HCT116 (cell line): ENCODE results near the gene CACNA1E. TPM values are rescaled to one million over a fixed set of nuclear protein-coding genes. Genes with fewer than 3 reads are reported as not detected.

ENCODE experiments used
- ATAC-seq: fragments of 200-7000 bp; cut with Tn5 transposase; 2 replicates; pipeline ENCODE4 v1.9.1; 2020; ENCODE audit warnings: mild to moderate bottlenecking, moderate library complexity
- BruUV-seq: library from RNA; stranded (reverse); fragments of 400-500 nt; replicated peaks from 2 replicates; lab custom pipeline; 2021; lab: Mats Ljungman, UMichigan
- CTCF ChIA-PET: fragments of 300-600 bp; sonication (Branson Sonifier 250); formaldehyde crosslinking; loops from one replicate; lab custom pipeline; 2021; ENCODE audit warnings: antibody characterized with exemption; lab: Charles Lee
- POLR2A ChIA-PET: fragments of 300-600, 350-600 bp; sonication (Branson Sonifier 250); formaldehyde crosslinking; loops from one replicate; lab custom pipeline; 2021; ENCODE audit warnings: antibody characterized with exemption; lab: Charles Lee
- RAD21 ChIA-PET, 2 experiments: fragments of 300-600 bp; sonication (Branson Sonifier 250); formaldehyde crosslinking; loops; one replicate each; lab custom pipeline; 2023; ENCODE audit warnings: low total read pairs in 2 of 2; ENCODE audit not compliant: uncharacterized antibody in 2 of 2, unreplicated experiment in 2 of 2, low non-redundant PET in 1 of 2; lab: Charles Lee
- DNase-seq: peaks from one replicate; pipeline ENCODE4 v3.0.0-alpha.2; 2010; ENCODE audit warnings: low read depth, low spot score
- H2AFZ ChIP-seq: fragments of 200-600 bp; shearing (Covaris generic), sonication (generic); 2 replicates; pipeline ENCODE4 v1.6.1; 2017; ENCODE audit warnings: low read depth, mixed run types, mixed read lengths, antibody characterized with exemption, low read length; ENCODE audit not compliant: poor library complexity, severe bottlenecking
- H3K27ac ChIP-seq: 2 replicates; pipeline ENCODE4 v1.5.1; 2012; ENCODE audit warnings: low read depth, low read length
- H3K27me3 ChIP-seq: fragments of 200-600 bp; sonication (generic); 2 replicates; pipeline ENCODE4 v1.6.1; 2016; ENCODE audit warnings: mixed run types, low read length, mixed read lengths; ENCODE audit not compliant: insufficient read depth
- H3K36me3 ChIP-seq, 2 experiments: fragments of 200-500 bp in 1 of 2; fragments of 200-600 bp in 1 of 2; sonication (Bioruptor generic) in 1 of 2; sonication (generic) in 1 of 2; 2 replicates each; pipeline versions ENCODE4 v1.5.1 to v1.6.1; 2014 to 2016; ENCODE audit warnings: low read length in 2 of 2, inconsistent platforms in 1 of 2, mixed read lengths in 1 of 2, mixed run types in 1 of 2; ENCODE audit not compliant: insufficient read depth in 2 of 2, control insufficient read depth in 1 of 2
- H3K4me1 ChIP-seq, 2 experiments: fragments of 200-600 bp in 1 of 2; sonication (generic) in 1 of 2; 2 replicates each; pipeline versions ENCODE4 v1.5.1 to v1.6.1; 2012 to 2017; ENCODE audit warnings: low read length in 2 of 2, inconsistent platforms in 1 of 2, mild to moderate bottlenecking in 1 of 2, mixed read lengths in 1 of 2, mixed run types in 1 of 2, moderate library complexity in 1 of 2; ENCODE audit not compliant: insufficient read depth in 2 of 2, control insufficient read depth in 1 of 2
- H3K4me2 ChIP-seq: fragments of 200-600 bp; sonication (generic); 2 replicates; pipeline ENCODE4 v1.6.1; 2017; ENCODE audit warnings: mixed run types, low read length, mixed read lengths
- H3K4me3 ChIP-seq, 2 experiments: fragments of 200-600 bp in 1 of 2; sonication (generic) in 1 of 2; replicated peaks in 1 of 2; 2 replicates each; pipeline ENCODE4 v1.5.1; 2011 to 2016; ENCODE audit warnings: low read length in 2 of 2, control low read depth in 1 of 2, low read depth in 1 of 2, mild to moderate bottlenecking in 1 of 2, mixed read lengths in 1 of 2, mixed run types in 1 of 2
- H3K79me2 ChIP-seq: fragments of 200-600 bp; sonication (generic); 2 replicates; pipeline ENCODE4 v1.6.1; 2017; ENCODE audit warnings: mild to moderate bottlenecking, mixed run types, low read length, moderate library complexity, mixed read lengths; ENCODE audit not compliant: insufficient read depth
- H3K9ac ChIP-seq: fragments of 200-600 bp; sonication (generic); 2 replicates; pipeline ENCODE4 v1.6.1; 2016; ENCODE audit warnings: low read length, mixed read lengths
- H3K9me2 ChIP-seq: fragments of 200-600 bp; sonication (generic), shearing (Covaris generic); 2 replicates; pipeline ENCODE4 v1.6.1; 2017; ENCODE audit warnings: mixed run types, mild to moderate bottlenecking, moderate library complexity; ENCODE audit not compliant: insufficient read depth
- H3K9me3 ChIP-seq, 2 experiments: fragments of 200-500 bp in 1 of 2; fragments of 200-600 bp in 1 of 2; sonication (Bioruptor generic) in 1 of 2; sonication (generic) in 1 of 2; 2 replicates each; pipeline ENCODE4 v1.6.1; 2014 to 2017; ENCODE audit warnings: low read length in 2 of 2, mixed read lengths in 2 of 2, inconsistent platforms in 1 of 2, low read depth in 1 of 2, mild to moderate bottlenecking in 1 of 2, mixed run types in 1 of 2, moderate library complexity in 1 of 2; ENCODE audit not compliant: control insufficient read depth in 1 of 2, insufficient read depth in 1 of 2
- H4K20me1 ChIP-seq: fragments of 200-600 bp; sonication (generic), shearing (Covaris generic); 2 replicates; pipeline ENCODE4 v1.6.1; 2017; ENCODE audit warnings: mixed run types, mild to moderate bottlenecking, moderate library complexity; ENCODE audit not compliant: insufficient read depth
- CEBPB ChIP-seq: IDR thresholded peaks from 2 replicates; pipeline ENCODE4 v1.6.1; 2012; ENCODE audit warnings: low read depth
- EGR1 ChIP-seq: IDR thresholded peaks from 2 replicates; pipeline ENCODE4 v1.6.1; 2012; ENCODE audit warnings: low read depth
- ELF1 ChIP-seq: IDR thresholded peaks from 2 replicates; pipeline ENCODE4 v1.6.1; 2012; ENCODE audit warnings: low read depth, borderline replicate concordance
- JUND ChIP-seq: IDR thresholded peaks from 2 replicates; pipeline ENCODE4 v1.6.1; 2012
- POLR2A ChIP-seq: IDR thresholded peaks from 2 replicates; pipeline ENCODE4 v1.7.0; 2011; ENCODE audit warnings: borderline replicate concordance; ENCODE audit not compliant: insufficient read depth, insufficient read length; ENCODE audit errors: extremely low read depth
- POLR2AphosphoS5 ChIP-seq: IDR thresholded peaks from 2 replicates; pipeline ENCODE4 v1.6.1; 2011; ENCODE audit warnings: mild to moderate bottlenecking, low read depth, low read length, moderate library complexity
- RAD21 ChIP-seq: IDR thresholded peaks from 2 replicates; pipeline ENCODE4 v1.6.1; 2012; ENCODE audit warnings: low read depth, mild to moderate bottlenecking
- SIN3A ChIP-seq: IDR thresholded peaks from 2 replicates; pipeline ENCODE4 v1.6.1; 2012; ENCODE audit warnings: low read depth
- SP1 ChIP-seq: IDR thresholded peaks from 2 replicates; pipeline ENCODE4 v1.6.1; 2012; ENCODE audit warnings: low read depth
- SRF ChIP-seq: IDR thresholded peaks from 2 replicates; pipeline ENCODE4 v1.6.1; 2012; ENCODE audit warnings: low read depth
- TCF7L2 ChIP-seq: IDR thresholded peaks from 2 replicates; pipeline ENCODE4 v1.7.0; 2011; ENCODE audit warnings: borderline replicate concordance, inconsistent platforms; ENCODE audit not compliant: insufficient read depth, insufficient read length; ENCODE audit errors: extremely low read depth
- YY1 ChIP-seq: IDR thresholded peaks from 2 replicates; pipeline ENCODE4 v1.6.1; 2011; ENCODE audit warnings: low read length, low read depth, moderate library complexity, mild to moderate bottlenecking; ENCODE audit not compliant: insufficient replicate concordance; ENCODE audit errors: extremely low read depth
- ZBTB33 ChIP-seq: IDR thresholded peaks from 2 replicates; pipeline ENCODE4 v1.6.1; 2011; ENCODE audit warnings: mild to moderate bottlenecking, low read length, moderate library complexity; ENCODE audit not compliant: insufficient replicate concordance; ENCODE audit errors: extremely low read depth
- ZNF274 ChIP-seq: fragments of 200-500 bp; sonication (Bioruptor generic); IDR thresholded peaks from 2 replicates; pipeline ENCODE4 v1.6.1; 2014; ENCODE audit warnings: mild to moderate bottlenecking, low read depth, low read length, inconsistent platforms
- intact Hi-C: fragments of 100-400 bp; cut with micrococcal nuclease; formaldehyde crosslinking; loops from 2 replicates; pipeline ENCODE4 v1.10.0; 2022
- total RNA-seq: library from RNA; stranded (reverse); gene quantifications from one replicate; pipeline ENCODE4 v1.2.1, GENCODE V29; 2021; ENCODE audit not compliant: unreplicated experiment
- TF ChIP-seq, protein P1 (sequence below), 3 experiments: fragments of 200-600 bp in 1 of 3; sonication (generic) in 1 of 3; IDR thresholded peaks in 2 of 3; conservative IDR thresholded peaks in 1 of 3; 2 replicates each; pipeline ENCODE4 v1.5.1; 2012 to 2017; ENCODE audit warnings: low read depth in 2 of 3, low read length in 2 of 3, antibody characterized with exemption in 1 of 3, borderline replicate concordance in 1 of 3, control low read depth in 1 of 3, mild to moderate bottlenecking in 1 of 3, mixed read lengths in 1 of 3, mixed run types in 1 of 3, moderate library complexity in 1 of 3; ENCODE audit not compliant: insufficient read depth in 1 of 3

The CACNA1E gene
- total RNA-seq, 1 experiment from 2014 or later, result 0.02 TPM

DNA sequence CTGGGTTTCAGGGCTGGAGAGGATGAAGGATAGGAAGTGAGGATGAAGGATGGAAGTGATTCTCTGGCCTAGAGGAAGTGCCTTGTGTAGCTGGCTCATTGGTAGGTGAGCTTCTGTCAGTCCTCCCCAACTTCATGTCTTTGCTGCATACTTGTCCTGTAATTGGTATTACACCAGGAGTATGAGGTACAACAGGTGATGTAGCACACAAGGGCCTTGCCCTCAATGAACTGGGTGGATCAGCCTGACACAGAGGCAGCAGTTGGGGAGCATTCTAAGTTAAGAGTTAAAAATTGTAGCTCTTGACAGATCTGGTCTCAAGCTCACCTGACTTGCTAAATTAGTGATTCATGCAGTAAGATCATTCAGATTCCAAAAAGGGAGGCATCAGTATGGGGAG is 37.9 kb upstream of the CACNA1E start:
- no peak overlapping the region for H3K4me2 ChIP-seq
- TF ChIP-seq CEBPB, result no peak
- TF ChIP-seq SP1, result no peak
- TF ChIP-seq ELF1, result no peak
- TF ChIP-seq YY1, result no peak
- TF ChIP-seq ZNF274, result no peak
- TF ChIP-seq JUND, result no peak
- no peak for TF ChIP-seq SRF
- TF ChIP-seq POLR2A, result no peak
- no peak for TF ChIP-seq SIN3A
- TF ChIP-seq POLR2AphosphoS5, result no peak
- no peak for TF ChIP-seq TCF7L2
- TF ChIP-seq RAD21, result no peak
- TF ChIP-seq, protein P1, sequence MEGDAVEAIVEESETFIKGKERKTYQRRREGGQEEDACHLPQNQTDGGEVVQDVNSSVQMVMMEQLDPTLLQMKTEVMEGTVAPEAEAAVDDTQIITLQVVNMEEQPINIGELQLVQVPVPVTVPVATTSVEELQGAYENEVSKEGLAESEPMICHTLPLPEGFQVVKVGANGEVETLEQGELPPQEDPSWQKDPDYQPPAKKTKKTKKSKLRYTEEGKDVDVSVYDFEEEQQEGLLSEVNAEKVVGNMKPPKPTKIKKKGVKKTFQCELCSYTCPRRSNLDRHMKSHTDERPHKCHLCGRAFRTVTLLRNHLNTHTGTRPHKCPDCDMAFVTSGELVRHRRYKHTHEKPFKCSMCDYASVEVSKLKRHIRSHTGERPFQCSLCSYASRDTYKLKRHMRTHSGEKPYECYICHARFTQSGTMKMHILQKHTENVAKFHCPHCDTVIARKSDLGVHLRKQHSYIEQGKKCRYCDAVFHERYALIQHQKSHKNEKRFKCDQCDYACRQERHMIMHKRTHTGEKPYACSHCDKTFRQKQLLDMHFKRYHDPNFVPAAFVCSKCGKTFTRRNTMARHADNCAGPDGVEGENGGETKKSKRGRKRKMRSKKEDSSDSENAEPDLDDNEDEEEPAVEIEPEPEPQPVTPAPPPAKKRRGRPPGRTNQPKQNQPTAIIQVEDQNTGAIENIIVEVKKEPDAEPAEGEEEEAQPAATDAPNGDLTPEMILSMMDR (IDR thresholded peaks at IDR 0.05 in 2 of 3, conservative IDR thresholded peaks at IDR 0.05 in 1 of 3; ENCODE audit: borderline replicate concordance in 1 of 3, insufficient read depth in 1 of 3, low read depth in 2 of 3, low read length in 2 of 3), result no peak
- no peak for TF ChIP-seq EGR1
- no peak for TF ChIP-seq ZBTB33
- H4K20me1 ChIP-seq, result no peaks in the 10 kb centered on the region
- ChIA-PET CTCF (no interaction called here), POLR2A (no interaction called here), RAD21 (no interaction called here)
- no peaks in the 10 kb centered on the region for H3K4me1 ChIP-seq
- no TSS peak for BruUV-seq
- H2AFZ ChIP-seq, result no peak overlapping the region
- no peak for ATAC-seq
- no peak overlapping the region for H3K27ac ChIP-seq
- DNase-seq, result no peak
- no peak overlapping the region for H3K9ac ChIP-seq
- peaks cover 9% of the 10 kb centered on the region; the same call in 1 of the 2 replicates for H3K27me3 ChIP-seq
- no peaks in the 10 kb centered on the region for H3K9me2 ChIP-seq
- intact Hi-C loops, result no loop called here
- H3K9me3 ChIP-seq, result no peaks in the 10 kb centered on the region
- no peaks in the 10 kb centered on the region for H3K79me2 ChIP-seq
- H3K36me3 ChIP-seq, result no peaks in the 10 kb centered on the region
- no peak overlapping the region for H3K4me3 ChIP-seq
